ENCODE data around the gene LYSMD4.

DNA sequence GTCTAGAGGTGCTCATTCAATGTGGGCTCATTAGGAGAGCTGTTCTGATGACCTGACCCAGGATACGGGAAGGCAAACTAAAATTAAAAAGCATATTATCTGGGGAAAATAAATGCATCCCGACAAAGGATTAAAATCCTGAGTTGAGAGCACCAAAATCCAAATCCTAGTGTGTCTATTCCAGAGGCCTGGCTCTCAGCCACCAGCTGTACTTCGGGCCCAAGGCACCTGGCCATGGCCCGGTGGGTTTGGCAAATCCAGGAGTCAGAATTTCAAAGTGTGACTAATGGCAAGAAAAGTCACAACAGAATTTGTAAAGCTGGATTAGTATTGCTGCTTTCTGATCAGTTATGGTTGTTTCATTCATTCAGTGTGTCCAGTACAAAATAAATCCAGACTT lies 2.6 kb upstream of the LYSMD4 start:
- TF ChIP-seq POLR2A (IDR thresholded peaks at IDR 0.05; ENCODE audit: low read depth, low read length) (no peak), POLR2AphosphoS5 (IDR thresholded peaks at IDR 0.05; ENCODE audit: low read depth, low read length) (no peak)

All from GM12892 (cell line).